Breast epithelium (tissue), 4 donors: Measurements from ENCODE around the gene CKLF. TPM values are rescaled to one million over a fixed set of nuclear protein-coding genes. Genes with fewer than 3 reads are reported as not detected.
A peak's percentile ranks its signal among the peaks of the same experiment; 100 is the strongest.

Source experiments
- DNase-seq, 2 donors: peaks; one replicate each; pipeline ENCODE4 v3.0.0-alpha.2; 2019; ENCODE audit warnings: low spot score in 2 of 2
- H3K27ac ChIP-seq, 2 donors: fragments of 200-600 bp; sonication (generic) in 1 of 2; one replicate each; pipeline ENCODE4 v1.5.1; 2016 to 2019; ENCODE audit warnings: mild to moderate bottlenecking in 1 of 2
- H3K27me3 ChIP-seq, 2 donors: fragments of 200-600 bp; sonication (generic) in 1 of 2; one replicate each; pipeline versions ENCODE4 v1.5.1 to v1.6.0; 2017 to 2019; ENCODE audit warnings: control low read depth in 1 of 2, mild to moderate bottlenecking in 1 of 2
- H3K36me3 ChIP-seq: fragments of 200-600 bp; one replicate; pipeline ENCODE4 v1.5.1; 2019
- H3K4me1 ChIP-seq, 2 donors: fragments of 200-600 bp; sonication (generic); one replicate each; pipeline ENCODE4 v1.5.1; 2016 to 2019; ENCODE audit warnings: control low read depth in 1 of 2
- H3K4me3 ChIP-seq, 3 donors: fragments of 200-600 bp; sonication (generic); 1 replicate in 2 of 3; 2 replicates in 1 of 3; pipeline ENCODE4 v1.5.1; 2016 to 2019; ENCODE audit warnings: mild to moderate bottlenecking in 3 of 3, moderate library complexity in 2 of 3
- H3K9me3 ChIP-seq, 2 donors: fragments of 200-600 bp; sonication (generic) in 1 of 2; one replicate each; pipeline ENCODE4 v1.5.1; 2016 to 2019; ENCODE audit warnings: control low read depth in 1 of 2
- POLR2A ChIP-seq: fragments of 450-650 bp; IDR thresholded peaks from one replicate; pipeline ENCODE4 v1.6.1; 2016; ENCODE audit warnings: antibody characterized with exemption, mild to moderate bottlenecking, moderate library complexity
- POLR2AphosphoS5 ChIP-seq, 3 donors: sonication (generic); formaldehyde crosslinking; IDR thresholded peaks; one replicate each; pipeline ENCODE4 v1.6.1; 2017; ENCODE audit warnings: antibody characterized with exemption in 3 of 3
- intact Hi-C: fragments of 100-400 bp; cut with DNase I; formaldehyde crosslinking; loops from one replicate; pipeline ENCODE4 v1.15.1; 2023; ENCODE audit warnings: low total_unique reads
- total RNA-seq, 3 donors: library from RNA; depleted of rRNA; stranded (reverse); fragments of >200 nt; gene quantifications; one replicate each; pipeline ENCODE4 v1.1.0, GENCODE V29; 2016
- TF ChIP-seq, protein P1 (sequence below), 3 donors: fragments of 450-650 bp; IDR thresholded peaks; one replicate each; pipeline ENCODE4 v1.5.1; 2016 to 2017; ENCODE audit warnings: antibody characterized with exemption in 3 of 3, mild to moderate bottlenecking in 3 of 3, moderate library complexity in 3 of 3

CKLF gene
- total RNA-seq, 3 donors from 2014 or later = 36.6 to 62.6 (median 44.9) TPM

DNA sequence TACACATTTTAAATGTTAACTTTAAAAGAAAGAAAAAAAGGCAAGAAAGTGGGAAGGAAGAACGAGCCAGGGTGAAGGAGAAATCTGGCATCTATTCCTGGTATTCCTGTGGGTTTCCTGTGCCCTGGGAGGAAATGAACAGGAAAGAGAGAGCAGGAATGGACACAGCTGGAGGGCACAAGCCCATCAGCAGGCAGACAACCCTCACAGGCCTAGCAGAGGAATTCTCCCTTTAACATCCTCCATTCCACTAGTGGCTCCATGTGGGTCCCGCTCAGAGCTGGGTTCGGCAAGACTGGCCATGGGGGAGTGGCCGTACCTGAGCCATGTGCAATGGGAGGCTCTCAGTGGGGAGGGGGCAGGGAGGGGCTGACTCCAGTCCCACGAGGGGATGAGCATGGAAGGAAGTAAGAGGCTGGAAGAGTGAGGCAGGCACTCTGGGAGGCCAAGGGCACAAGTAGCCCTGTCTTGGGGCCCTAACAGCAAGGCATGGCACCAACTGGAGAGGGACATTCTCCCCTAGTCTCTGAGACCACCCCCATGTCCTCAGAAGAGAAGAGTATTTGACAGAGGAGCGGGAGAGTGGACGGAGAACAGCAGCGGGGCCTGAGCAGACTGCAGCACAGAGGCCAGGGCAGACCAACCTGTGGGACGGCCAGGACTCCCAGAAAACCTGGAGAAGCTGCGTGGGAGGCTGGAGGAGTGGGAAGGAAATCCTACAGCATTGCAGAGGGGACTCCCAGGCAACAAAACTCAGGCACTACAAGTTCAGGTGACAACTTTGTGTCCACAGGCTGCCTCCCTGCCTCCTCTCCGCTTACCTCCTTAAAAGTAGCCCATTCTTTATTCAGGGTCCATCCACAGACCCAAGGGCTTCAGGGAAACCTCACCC, 32.6 kb upstream of the CKLF start:
- Histone ChIP-seq H3K27ac (peak overlapping the region; percentile 76 to 80), H3K9me3 (no peaks in the 10 kb centered on the region), H3K4me1 (peaks cover 20 to 30% of the 10 kb centered on the region in 2 donors), H3K36me3 (no peaks in the 10 kb centered on the region), H3K27me3 (no peaks in the 10 kb centered on the region), H3K4me3 (no peak overlapping the region)
- no peak for DNase-seq
- TF ChIP-seq, protein P1, sequence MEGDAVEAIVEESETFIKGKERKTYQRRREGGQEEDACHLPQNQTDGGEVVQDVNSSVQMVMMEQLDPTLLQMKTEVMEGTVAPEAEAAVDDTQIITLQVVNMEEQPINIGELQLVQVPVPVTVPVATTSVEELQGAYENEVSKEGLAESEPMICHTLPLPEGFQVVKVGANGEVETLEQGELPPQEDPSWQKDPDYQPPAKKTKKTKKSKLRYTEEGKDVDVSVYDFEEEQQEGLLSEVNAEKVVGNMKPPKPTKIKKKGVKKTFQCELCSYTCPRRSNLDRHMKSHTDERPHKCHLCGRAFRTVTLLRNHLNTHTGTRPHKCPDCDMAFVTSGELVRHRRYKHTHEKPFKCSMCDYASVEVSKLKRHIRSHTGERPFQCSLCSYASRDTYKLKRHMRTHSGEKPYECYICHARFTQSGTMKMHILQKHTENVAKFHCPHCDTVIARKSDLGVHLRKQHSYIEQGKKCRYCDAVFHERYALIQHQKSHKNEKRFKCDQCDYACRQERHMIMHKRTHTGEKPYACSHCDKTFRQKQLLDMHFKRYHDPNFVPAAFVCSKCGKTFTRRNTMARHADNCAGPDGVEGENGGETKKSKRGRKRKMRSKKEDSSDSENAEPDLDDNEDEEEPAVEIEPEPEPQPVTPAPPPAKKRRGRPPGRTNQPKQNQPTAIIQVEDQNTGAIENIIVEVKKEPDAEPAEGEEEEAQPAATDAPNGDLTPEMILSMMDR (IDR thresholded peaks at IDR 0.05) = no peak
- TF ChIP-seq POLR2A = no peak
- TF ChIP-seq POLR2AphosphoS5 (IDR thresholded peaks at IDR 0.05) = no peak
- intact Hi-C loops = no loop called here

DNA sequence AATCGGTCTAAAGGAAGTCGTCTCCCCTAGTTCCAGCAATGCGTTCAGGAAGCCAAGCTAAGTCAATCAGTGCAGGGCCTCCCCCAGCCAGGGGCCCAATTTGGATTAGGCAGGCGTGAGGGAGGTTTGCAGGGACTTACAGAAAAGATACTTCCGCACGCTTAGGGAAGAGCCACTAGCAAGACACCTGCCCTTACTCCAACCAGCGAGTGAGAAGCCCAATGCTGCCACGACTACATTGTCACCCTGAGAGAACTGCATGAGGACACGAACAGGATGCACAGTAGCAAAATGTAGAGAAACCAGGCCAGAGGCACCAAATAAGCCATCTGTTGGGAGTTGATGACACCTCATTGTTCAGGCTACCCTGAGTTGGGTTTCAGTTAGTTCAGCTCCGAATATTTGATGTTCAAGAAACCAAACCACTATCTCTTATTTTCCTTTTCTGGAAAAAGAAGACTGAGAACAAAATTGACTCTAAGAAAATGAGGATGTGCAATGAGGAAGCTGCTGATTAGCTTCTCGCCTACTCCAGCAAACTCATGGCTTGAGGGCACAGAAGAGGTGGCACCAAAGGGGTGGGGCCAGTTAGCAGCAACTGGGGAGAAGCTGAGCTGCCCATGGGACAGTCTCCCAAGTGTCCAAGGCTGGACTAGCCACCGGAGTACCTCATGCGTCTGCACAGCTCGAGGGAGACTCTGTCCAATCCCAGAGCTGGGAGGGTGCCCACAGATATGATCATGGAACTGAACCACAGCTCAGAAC, 31.8 kb upstream of the CKLF start:
- no peaks in the 10 kb centered on the region for H3K36me3 ChIP-seq
- no peak overlapping the region for H3K4me3 ChIP-seq
- no peaks in the 10 kb centered on the region for H3K9me3 ChIP-seq
- no peaks in the 10 kb centered on the region for H3K27me3 ChIP-seq
- no peak for TF ChIP-seq POLR2AphosphoS5 (IDR thresholded peaks at IDR 0.05)
- peaks cover 20 to 29% of the 10 kb centered on the region in 2 donors for H3K4me1 ChIP-seq
- no peak for DNase-seq
- peak overlapping the region; percentile 76 to 86 for H3K27ac ChIP-seq
- intact Hi-C loops = no loop called here

DNA sequence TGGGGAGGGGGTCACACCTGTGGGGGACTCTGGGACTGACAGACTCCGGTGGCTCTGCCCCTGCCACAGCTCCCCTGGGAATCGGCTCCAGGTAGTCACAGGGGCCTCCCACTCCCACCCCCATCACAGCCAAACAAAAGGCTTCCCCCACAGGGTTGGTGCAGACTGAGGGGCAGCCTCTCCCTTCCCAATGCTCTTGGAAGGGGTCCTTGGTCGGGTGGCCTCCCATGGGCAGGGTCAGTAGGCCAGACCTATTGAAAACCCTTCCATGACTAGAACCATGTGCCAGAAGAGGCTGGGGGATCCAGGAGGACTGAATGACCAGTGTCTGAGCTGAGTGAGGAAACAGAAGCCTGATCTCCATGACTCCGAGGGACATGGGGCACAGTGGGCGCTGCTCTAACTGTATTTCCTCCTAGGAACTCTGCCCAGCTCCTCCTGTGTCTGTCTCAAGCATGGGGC, 31.1 kb upstream of the CKLF start:
- H3K36me3 ChIP-seq = no peaks in the 10 kb centered on the region
- peaks cover 16 to 22% of the 10 kb centered on the region in 2 donors for H3K4me1 ChIP-seq
- no peak overlapping the region for H3K4me3 ChIP-seq
- intact Hi-C loops = no loop called here
- TF ChIP-seq POLR2A (no peak), POLR2AphosphoS5 (IDR thresholded peaks at IDR 0.05) (no peak)
- TF ChIP-seq, protein P1 (IDR thresholded peaks at IDR 0.05) = no peak
- DNase-seq = no peak
- H3K27me3 ChIP-seq = no peaks in the 10 kb centered on the region
- H3K27ac ChIP-seq = peak overlapping the region; percentile 76 to 86
- H3K9me3 ChIP-seq = no peaks in the 10 kb centered on the region

DNA sequence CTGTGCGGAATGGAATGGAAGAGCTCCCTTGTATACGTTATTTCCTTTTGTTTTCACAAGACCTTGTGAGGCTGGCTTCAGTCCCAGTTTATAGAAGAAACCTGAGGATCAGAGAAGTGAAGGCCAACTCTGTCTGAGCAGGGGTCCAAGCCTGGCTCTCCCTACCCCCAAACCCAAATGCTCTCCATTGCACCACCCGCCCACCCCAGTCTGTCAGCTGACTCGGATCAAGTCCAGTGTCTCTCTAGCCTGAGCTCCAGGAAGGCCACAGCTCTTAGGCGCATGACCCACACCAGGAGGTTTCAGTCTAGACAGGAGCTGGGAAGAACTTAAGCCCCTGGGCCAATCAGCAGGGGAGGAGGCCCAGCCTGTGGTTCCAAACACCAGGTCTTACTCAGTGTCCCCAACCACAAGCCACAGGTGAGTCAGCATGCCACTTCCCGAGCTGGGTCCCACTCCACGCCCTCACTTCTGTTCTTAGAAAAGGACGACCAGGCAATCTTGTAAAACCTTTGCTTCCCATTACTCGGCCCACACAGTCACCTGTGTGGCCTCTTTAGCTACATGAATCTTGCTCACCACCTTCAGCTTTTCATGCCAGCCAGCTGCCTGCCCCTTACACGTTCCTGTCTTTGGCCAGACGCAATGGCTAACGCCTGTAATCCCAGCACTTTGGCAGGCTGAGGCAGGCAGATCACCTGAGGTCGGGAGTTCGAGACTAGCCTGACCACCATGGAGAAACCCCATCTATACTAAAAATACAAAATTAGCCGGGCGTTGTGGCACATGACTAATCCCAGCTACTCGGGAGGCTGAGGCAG, 30.2 kb upstream of the CKLF start:
- Histone ChIP-seq H3K4me1 (peaks cover 12 to 17% of the 10 kb centered on the region in 2 donors), H3K27me3 (no peaks in the 10 kb centered on the region), H3K36me3 (no peaks in the 10 kb centered on the region), H3K4me3 (no peak overlapping the region), H3K27ac (peak overlapping the region; percentile 76 to 86), H3K9me3 (no peaks in the 10 kb centered on the region)
- TF ChIP-seq POLR2AphosphoS5 (IDR thresholded peaks at IDR 0.05) (no peak), POLR2A (no peak)
- TF ChIP-seq, protein P1 (IDR thresholded peaks at IDR 0.05) = no peak
- intact Hi-C loops = no loop called here
- DNase-seq = peak in 1 of 2 donors; percentile 67
